GM19035 (cell line): ENCODE results near the gene CYB561D2.

Experiments
- ATAC-seq: cut with Tn5 transposase; IDR thresholded peaks from one replicate; pipeline ENCODE4 v1.9.1; 2021; ENCODE audit not compliant: unreplicated experiment

CYB561D2 gene

DNA sequence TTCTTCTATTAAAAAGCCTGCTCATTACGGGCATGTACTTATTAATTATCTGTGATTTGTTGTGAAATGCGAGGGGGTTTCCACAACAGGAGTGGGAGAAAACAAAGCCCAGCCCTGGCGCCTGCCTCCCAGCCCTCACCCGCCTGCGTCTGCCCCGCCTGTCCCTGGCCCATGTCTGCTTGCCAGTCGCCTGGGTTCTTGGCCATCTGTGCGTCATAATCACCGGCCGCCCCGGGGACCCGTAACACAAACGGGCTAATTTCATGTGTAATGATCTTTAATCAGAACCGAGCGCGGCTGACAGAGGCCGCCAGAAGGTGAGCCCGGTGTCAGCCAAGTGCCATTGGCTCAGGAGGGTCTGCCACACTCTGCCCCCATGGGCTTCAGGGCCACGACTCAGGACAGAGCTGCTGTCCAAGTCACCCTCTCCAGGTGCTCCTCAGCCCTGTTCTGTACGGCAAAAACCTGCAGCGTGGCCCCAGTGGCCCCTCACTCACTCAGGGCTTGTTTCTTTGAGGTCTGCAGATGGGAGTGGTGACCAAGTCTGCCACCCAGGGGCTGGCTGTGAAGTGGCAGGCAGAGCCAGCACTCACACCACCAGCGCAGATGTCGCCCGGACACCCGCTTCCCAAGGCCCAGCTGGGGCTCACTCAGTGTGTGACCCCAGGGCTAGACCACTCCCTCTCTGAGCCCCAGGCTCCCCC, 37.5 kb downstream of the CYB561D2 start:
- ATAC-seq = no peak

DNA sequence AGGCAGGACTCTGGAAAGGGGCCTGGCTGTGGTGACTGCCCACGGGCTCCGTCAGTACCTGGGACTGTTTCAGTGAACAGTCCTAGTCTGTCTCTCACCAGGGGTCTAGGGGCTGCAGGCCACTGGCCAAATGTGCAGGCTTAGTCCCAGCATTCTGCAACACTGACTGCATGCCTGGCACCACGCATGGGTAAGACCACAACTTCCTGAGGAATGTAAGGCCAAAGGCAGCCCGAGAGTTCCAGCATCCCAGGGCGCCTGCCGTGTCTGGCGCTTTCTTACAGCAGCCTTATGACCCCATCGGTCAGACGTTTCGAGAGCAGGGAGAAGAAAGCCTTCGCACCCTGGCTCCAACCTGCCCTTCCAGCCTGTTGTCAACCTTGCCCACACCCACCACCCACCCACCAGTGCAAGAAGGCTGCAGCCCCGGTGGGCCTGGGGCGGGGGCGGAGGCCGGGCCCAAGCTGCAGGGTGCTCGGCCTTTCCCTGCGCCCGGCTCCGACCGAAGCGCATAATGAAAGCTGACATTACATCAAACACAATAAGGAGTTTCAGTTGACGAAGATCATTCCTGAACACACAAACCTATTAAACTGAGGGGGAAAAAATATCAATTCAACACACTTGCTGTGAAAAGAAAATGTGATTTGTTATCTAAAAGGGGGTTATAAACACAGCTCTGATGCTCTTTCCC, 38.2 kb downstream of the CYB561D2 start:
- no peak for ATAC-seq

DNA sequence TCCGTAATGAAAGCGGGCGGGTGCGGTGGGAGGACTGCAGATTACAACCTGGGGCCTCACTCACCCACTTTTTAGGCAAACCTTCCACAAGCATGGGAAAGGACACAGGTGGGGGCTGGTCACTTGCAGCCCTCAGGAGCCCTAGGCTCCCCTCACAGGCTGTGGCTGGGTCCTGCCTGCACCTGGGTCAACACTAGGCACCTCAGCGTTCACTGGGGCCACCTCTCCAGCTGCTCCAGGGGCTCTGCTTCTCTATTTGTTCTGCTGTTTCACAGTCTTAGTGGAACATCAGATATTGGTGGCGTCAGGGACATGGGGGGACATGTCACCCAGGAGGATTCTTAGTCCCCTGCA, 38.7 kb downstream of the CYB561D2 start:
- no peak for ATAC-seq

DNA sequence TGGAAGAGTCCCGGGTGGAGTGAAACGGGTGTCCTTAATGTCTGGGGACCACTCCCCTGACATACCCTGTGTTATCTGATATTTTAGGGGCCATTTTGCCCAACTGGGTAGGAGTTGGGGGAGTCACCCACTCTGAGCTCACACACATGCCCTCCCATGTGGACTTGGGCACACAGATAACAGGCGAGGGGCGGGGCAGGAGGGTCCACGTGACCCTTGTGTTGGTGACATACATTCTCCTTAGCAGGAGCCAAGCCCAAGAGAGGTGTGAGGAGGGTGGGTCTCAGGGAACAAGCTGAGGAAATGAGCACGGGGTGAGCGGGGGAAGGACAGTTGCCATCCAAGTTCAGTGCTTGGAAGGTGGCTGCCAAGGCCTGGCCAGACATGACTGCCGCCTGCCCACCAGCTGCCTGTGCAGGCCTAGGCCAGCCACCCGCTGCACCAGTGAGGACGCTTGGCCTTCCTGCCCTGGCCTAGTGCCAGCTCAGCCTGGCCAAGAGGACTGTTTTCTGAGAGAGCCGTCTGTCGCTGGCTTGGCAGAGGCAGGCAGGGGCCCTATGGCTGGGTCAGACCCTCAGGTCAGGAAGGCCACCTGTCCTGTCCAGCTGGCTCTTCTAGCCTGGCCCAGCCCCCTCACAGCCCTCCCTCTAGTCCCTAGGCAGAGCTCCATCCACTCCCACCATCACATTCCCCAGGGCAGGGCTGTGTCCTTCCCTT, 40.0 kb downstream of the CYB561D2 start:
- no peak for ATAC-seq

DNA sequence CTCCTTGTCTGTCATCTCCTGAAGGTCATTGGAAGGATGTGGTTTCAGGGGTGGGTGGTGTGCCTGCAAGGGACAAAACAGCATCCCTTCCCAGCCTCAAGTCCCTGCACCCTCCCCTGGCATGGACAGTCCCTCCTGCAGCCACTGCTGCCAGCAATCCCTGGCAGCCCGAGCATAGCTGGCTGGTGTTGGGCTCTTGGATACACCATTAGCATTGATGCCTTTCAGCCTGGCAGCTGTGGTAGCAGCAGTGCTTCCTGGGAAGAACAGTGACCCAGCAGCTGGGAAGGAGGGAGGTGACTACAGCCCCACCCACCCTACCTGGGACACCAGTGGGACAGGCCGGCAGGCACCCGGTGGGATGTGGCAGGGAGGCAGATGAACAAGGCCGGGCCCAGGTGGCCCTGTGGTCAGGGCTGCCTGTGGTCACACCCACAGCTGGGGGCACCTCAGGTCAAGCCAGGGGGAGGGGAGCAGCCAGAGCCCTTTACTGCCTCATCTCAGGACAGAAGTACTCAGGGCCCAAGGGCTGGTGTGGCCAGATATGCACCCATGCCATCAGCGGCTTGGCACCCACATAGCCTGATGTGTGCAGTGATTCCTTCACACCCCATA, 41.5 kb downstream of the CYB561D2 start:
- ATAC-seq = no peak

DNA sequence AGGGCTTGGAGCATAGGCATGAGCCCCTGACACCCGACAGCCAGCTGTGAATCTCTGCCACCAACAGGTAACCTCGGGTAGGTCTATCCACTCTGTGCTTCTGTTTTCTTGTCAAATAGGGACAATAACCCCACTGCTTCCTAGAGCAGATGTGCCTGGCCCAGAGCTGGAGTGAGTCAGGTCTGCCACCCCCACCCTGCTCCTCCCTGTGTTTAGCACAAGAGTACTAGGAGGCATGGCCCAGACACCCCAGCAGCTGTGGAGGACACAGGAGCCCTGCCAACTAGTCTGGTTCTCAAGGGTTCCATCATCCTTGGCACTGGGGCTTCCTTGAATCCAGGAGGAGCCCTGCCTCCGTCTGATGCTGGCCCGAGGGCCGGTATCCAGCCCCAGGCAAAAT, 42.4 kb downstream of the CYB561D2 start:
- ATAC-seq = no peak

DNA sequence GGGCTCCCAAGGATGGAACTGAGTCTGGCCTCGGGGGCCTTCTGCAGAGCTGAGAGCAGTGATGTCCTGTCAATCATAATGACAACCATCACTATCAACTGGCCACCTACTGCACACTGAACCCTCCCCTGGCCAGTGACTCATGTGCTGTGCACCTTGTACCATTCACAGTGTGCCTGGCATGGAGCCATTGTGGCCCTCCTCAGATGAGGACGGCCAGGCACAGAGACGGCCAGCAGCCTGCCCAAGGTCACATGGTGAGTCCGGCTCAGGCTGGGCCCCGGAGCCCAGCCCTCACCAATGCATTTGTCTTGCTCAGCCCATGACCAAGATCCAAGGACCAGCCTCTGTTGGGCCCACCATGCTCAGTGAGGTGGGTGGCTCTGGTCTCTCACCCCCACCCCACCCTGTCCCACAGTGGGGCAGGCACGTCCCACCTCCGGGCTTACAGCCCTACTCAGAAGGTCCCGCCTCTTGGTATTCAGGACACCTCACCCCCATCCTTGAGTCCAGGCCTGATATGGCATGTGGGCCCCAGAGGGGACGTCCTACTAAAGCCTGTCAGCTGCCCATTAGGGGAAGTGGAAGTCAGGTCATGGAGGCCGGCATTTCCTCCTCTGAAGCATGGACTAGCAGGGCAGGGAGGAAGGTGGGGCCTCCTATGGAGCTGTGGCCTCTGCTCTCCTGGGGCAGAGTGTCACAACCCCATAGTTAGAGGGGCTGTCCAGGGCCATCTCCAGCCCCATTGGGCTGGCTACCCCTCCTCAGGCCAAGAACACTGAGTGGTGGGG, 44.6 kb downstream of the CYB561D2 start:
- ATAC-seq = no peak

DNA sequence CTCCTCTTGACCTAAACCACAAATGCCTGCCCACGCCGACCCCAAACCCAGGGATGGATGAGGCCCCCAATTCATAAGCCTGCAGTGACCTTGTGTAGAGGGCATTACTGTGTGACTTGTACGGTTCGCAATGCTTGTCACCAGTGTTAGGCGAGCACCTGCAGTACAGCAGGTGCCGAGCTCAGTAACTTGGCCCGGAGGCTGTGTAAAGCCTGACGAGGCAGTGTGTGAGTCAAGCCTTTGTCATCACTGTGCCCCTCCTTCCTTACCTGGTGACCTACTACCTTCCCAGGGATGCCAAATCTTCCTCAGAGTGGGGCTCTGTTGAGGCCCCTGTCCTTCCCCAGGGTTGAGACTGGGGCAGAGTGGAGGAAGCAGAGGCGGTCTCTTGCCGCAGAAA, 45.8 kb downstream of the CYB561D2 start:
- ATAC-seq = no peak

DNA sequence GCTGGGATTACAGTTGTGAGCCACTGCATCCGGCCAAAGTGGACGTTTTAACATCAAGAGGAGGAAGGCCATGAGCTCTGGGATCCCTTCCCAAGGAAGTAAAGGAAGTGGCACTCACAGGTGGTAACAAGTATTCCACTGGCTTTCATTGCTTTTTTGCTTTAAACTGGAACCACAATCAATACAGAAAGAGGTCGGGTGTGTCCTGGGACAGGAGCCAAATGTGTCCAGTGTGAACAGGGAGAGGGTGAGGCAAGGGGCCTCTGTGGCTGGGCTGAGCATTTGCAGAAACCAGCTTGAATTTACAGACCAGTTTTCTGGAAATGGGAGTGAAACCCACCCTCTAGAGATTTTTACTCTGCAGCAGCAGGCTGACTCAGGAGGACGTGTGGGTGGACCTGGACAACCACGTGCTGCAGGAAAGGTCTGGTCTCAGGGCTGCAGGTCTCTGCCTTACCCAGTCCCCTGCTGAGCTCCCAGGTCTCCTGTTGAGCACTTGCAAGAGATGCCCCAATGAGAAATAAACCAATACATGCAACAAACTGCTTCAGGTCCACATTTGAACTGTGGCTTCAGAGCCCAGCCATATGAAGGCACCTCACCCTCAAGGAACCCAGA, 51.4 kb downstream of the CYB561D2 start:
- ATAC-seq = no peak
